NCI-H1105 (cell line): ENCODE data around the gene TCERG1L.
"Not testable (repeated sequence)": the region's sequence is repeated elsewhere in the genome, so short reads cannot be mapped to it uniquely, and the experiment has no call there.

Experiments used
- DNase-seq: peaks from one replicate; lab custom pipeline; 2025; lab: John Stamatoyannopoulos, UW

The TCERG1L gene

GRCh38 chr10:131184503-131184902 is 127.0 kb downstream of the TCERG1L start:
- DNase-seq: no peak

GRCh38 chr10:131183546-131184045 is 127.9 kb downstream of the TCERG1L start:
- DNase-seq: no peak

- DNase-seq: no peak
Observed at GRCh38 chr10:131181456-131181855, 130.1 kb downstream of the TCERG1L start.

GRCh38 chr10:131180740-131181415 is 130.6 kb downstream of the TCERG1L start:
- DNase-seq: no peak

GRCh38 chr10:131180086-131180485 is 131.4 kb downstream of the TCERG1L start:
- no peak for DNase-seq

GRCh38 chr10:131179361-131179760 is 132.2 kb downstream of the TCERG1L start:
- DNase-seq: no peak

- DNase-seq: no peak
Observed at GRCh38 chr10:131178521-131179331, 132.8 kb downstream of the TCERG1L start.

- DNase-seq: no peak
Observed at GRCh38 chr10:131177431-131178327, 133.8 kb downstream of the TCERG1L start.

GRCh38 chr10:131176907-131177306 is 134.6 kb downstream of the TCERG1L start:
- DNase-seq: no peak

GRCh38 chr10:131176324-131176723 is 135.2 kb downstream of the TCERG1L start:
- not testable (repeated sequence) for DNase-seq

GRCh38 chr10:131175891-131176290 is 135.6 kb downstream of the TCERG1L start:
- no peak for DNase-seq

- no peak for DNase-seq
Observed at GRCh38 chr10:131174651-131175540, 136.6 kb downstream of the TCERG1L start.

GRCh38 chr10:131174211-131174565 is 137.3 kb downstream of the TCERG1L start:
- no peak for DNase-seq

- DNase-seq: no peak
Observed at GRCh38 chr10:131173484-131174210, 137.9 kb downstream of the TCERG1L start.

- no peak for DNase-seq
Observed at GRCh38 chr10:131172433-131172832, 139.1 kb downstream of the TCERG1L start.

GRCh38 chr10:131169146-131169545 is 142.4 kb downstream of the TCERG1L start:
- no peak for DNase-seq

- DNase-seq: no peak
Observed at GRCh38 chr10:131168238-131168875, 143.2 kb downstream of the TCERG1L start.

- no peak for DNase-seq
Observed at GRCh38 chr10:131167036-131167860, 144.3 kb downstream of the TCERG1L start.

- DNase-seq: no peak
Observed at GRCh38 chr10:131166486-131166885, 145.0 kb downstream of the TCERG1L start.
